Measurements from ENCODE around the gene UBE2G1.
"Not testable (repeated sequence)": the region's sequence is repeated elsewhere in the genome, so short reads cannot be mapped to it uniquely, and the experiment has no call there.

Gene UBE2G1

DNA sequence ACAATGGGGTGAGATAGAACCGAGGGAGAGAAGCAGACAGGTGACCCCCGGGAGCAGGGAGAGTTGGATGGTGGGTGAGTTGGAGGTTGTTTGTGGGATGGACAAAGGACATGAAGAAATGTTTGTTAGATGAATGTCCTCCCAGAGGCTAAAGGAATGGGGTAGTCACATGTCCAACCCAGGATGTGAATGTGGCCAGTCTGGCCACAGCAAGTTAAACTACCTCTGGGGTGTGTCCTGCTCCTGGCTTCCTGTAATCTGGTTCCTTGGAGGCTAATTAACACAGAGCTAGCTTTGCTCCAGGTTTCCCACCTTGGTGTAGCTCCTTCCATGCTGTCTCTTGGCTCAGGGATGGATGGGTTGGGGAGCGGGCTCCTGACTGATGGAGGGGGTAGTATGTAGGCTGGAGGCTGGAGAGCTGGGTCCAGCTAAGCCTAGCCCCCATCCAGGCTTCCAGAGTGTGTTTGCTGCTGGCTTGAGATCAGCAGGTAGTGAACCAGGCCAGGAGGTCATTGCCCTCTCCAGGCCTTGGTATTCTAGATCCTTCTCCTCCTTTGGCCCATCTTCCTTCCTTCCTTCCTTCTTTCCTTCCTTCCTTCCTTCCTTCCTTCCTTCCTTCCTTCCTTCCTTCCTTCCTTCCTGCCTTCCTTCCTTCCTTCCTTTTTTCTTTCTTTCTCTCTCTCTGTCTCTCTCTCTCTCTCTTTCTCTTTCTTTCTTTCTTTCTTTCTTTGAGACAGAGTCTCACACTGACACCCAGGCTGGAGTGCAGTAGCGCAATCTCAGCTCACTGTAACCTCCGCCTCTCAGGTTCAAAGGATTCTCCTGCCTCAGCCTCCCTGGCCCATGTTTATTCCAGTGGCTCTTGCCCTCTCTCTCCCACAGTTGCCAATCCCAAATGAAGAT, 28.0 kb upstream of the UBE2G1 start:
- Histone ChIP-seq H3K4me1 (ENCODE audit: insufficient read depth, low read length) (peaks cover 20% of the 10 kb centered on the region), H3K27me3 (ENCODE audit: insufficient read depth, low read length) (no peaks in the 10 kb centered on the region), H3K9me3 (ENCODE audit: insufficient read depth, low read depth, low read length) (no peaks in the 10 kb centered on the region), H3K9ac (ENCODE audit: low read depth, low read length) (no peak overlapping the region), H3K27ac (ENCODE audit: low read depth, low read length) (no peak overlapping the region; the same call in 1 of the 2 replicates), H3K36me3 (ENCODE audit: insufficient read depth, low read length) (no peaks in the 10 kb centered on the region), H3K4me3 (ENCODE audit: low read length) (no peak overlapping the region)
- 89% methylated on average over 5 of the region's 5 CpGs for WGBS

GRCh38 chr17:4393806-4394205, 27.3 kb upstream of the UBE2G1 start:
- H3K9ac ChIP-seq (ENCODE audit: low read depth, low read length) = no peak overlapping the region

GRCh38 chr17:4389079-4389478, 22.6 kb upstream of the UBE2G1 start:
- H3K36me3 ChIP-seq (ENCODE audit: insufficient read depth, low read length) = no peaks in the 10 kb centered on the region
- H3K27me3 ChIP-seq (ENCODE audit: insufficient read depth, low read length) = no peaks in the 10 kb centered on the region
- H3K4me3 ChIP-seq (ENCODE audit: low read length) = no peak overlapping the region
- peaks cover 16% of the 10 kb centered on the region for H3K4me1 ChIP-seq (ENCODE audit: insufficient read depth, low read length)
- peak overlapping the region; percentile 46; the same call in 1 of the 2 replicates for H3K27ac ChIP-seq (ENCODE audit: low read depth, low read length)
- 74% methylated on average over 8 of the region's 8 CpGs for whole genome bisulfite sequencing
- H3K9ac ChIP-seq (ENCODE audit: low read depth, low read length) = no peak overlapping the region
- no peaks in the 10 kb centered on the region for H3K9me3 ChIP-seq (ENCODE audit: insufficient read depth, low read depth, low read length)

More at GRCh38 chr17:4393806-4394205, 27.3 kb upstream of the UBE2G1 start:
- 67% methylated on average over 7 of the region's 7 CpGs for WGBS
- no peaks in the 10 kb centered on the region for H3K9me3 ChIP-seq (ENCODE audit: insufficient read depth, low read depth, low read length)
- no peak overlapping the region for H3K27ac ChIP-seq (ENCODE audit: low read depth, low read length)
- peaks cover 27% of the 10 kb centered on the region for H3K4me1 ChIP-seq (ENCODE audit: insufficient read depth, low read length)
- H3K4me3 ChIP-seq (ENCODE audit: low read length) = no peak overlapping the region
- no peaks in the 10 kb centered on the region for H3K27me3 ChIP-seq (ENCODE audit: insufficient read depth, low read length)
- H3K36me3 ChIP-seq (ENCODE audit: insufficient read depth, low read length) = no peaks in the 10 kb centered on the region

DNA sequence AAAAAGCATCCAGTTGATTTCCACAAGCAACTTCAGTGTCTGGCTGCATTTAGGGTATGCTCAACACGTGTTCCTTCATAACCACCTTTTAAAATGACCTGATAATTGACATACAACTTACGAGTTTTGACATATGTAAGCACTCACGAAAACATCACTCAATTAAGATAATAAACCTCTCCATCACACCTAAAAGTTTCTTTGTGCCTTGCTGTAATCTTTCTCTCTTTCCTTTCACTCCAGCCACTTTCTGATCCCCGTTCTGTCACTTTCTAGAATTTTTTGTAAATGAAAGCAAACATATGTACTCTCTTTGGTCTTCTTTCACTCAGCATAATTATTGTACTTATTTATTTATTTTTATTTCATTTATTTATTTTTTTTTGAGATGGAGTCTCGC, 20.7 kb upstream of the UBE2G1 start:
- Histone ChIP-seq H3K36me3 (ENCODE audit: insufficient read depth, low read length) (no peaks in the 10 kb centered on the region), H3K4me1 (ENCODE audit: insufficient read depth, low read length) (peaks cover 10% of the 10 kb centered on the region), H3K27ac (ENCODE audit: low read depth, low read length) (no peak overlapping the region), H3K4me3 (ENCODE audit: low read length) (no peak overlapping the region), H3K27me3 (ENCODE audit: insufficient read depth, low read length) (no peaks in the 10 kb centered on the region), H3K9me3 (ENCODE audit: insufficient read depth, low read depth, low read length) (no peaks in the 10 kb centered on the region), H3K9ac (ENCODE audit: low read depth, low read length) (no peak overlapping the region)
- WGBS = 94% methylated on average over 5 of the region's 5 CpGs

DNA sequence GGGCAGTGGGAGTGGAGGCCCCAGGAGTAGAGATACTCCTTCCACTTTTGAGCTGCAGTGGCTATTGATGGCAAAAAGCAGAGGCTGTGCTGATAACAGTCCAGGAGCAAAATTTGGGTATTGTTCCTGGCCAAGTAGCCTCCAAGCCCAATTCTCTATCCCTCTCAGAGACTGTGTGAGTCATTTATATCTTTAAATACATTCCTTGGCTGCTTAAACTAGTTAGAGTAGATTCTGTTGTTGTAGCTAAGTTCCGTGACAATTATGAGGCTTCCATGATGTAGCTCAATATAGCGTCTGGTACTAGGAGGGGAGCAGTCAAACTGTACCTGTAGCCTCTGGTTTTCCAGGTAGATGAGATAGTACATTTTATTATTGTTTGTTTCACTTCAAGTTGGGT, 19.9 kb upstream of the UBE2G1 start:
- Histone ChIP-seq H3K27ac (ENCODE audit: low read depth, low read length) (no peak overlapping the region), H3K9ac (ENCODE audit: low read depth, low read length) (no peak overlapping the region)
- 92% methylated on average over 2 of the region's 2 CpGs for WGBS

DNA sequence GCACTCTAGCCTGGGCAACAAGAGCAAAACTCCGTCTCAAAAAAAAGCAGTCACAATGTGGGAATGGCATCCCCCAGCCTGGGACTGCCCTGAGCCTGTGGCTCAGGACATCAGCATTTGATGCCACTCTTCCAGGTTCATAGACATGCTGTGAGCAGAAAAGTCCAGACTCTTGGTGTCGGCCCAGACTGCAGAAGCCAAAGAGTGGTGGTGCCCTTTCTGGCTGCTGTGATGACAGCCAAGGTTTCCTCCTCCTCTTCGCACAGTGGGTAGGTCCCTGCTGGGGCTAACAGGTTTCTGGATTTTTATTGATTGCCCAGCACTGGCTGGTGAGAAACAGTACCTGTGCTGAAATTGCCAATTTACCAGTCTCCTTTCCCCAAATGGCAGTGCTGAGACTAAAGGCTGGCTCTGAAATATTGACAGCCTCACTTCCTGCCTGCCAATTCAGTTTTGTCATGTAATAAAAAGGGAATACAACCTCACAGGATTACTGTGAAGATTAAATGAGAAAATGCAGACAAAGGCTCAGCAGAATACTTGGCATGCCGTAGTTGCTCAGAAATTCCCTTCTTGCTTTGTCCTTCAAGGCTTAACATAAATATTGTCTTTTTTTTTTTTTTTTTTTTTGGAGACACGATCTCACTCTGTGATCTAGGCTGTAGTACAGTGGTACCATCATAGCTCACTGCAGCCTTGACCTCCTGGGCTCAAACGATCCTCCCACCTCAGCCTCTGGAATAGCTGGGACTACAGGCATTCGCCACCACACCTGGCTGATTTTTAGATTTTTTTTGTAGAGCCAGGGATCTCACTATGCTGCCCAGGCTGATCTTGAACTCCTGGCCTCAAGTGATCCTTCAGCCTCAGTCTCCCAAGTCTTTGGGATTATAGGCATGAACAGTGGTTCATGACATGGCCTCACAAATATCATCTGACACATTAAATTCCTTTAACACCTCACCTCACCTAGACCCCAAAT, 15.5 kb upstream of the UBE2G1 start:
- H3K4me1 ChIP-seq (ENCODE audit: insufficient read depth, low read length) = no peaks in the 10 kb centered on the region
- no peaks in the 10 kb centered on the region for H3K36me3 ChIP-seq (ENCODE audit: insufficient read depth, low read length)
- no peak overlapping the region; the same call in 1 of the 2 replicates for H3K27ac ChIP-seq (ENCODE audit: low read depth, low read length)
- 83% methylated on average over 7 of the region's 7 CpGs for WGBS
- no peaks in the 10 kb centered on the region for H3K9me3 ChIP-seq (ENCODE audit: insufficient read depth, low read depth, low read length)
- H3K27me3 ChIP-seq (ENCODE audit: insufficient read depth, low read length) = no peaks in the 10 kb centered on the region
- H3K9ac ChIP-seq (ENCODE audit: low read depth, low read length) = no peak overlapping the region
- H3K4me3 ChIP-seq (ENCODE audit: low read length) = no peak overlapping the region

More for the DNA sequence above, 19.9 kb upstream of the UBE2G1 start:
- Histone ChIP-seq H3K4me3 (ENCODE audit: low read length) (no peak overlapping the region), H3K27me3 (ENCODE audit: insufficient read depth, low read length) (no peaks in the 10 kb centered on the region), H3K9me3 (ENCODE audit: insufficient read depth, low read depth, low read length) (no peaks in the 10 kb centered on the region), H3K4me1 (ENCODE audit: insufficient read depth, low read length) (peaks cover 10% of the 10 kb centered on the region), H3K36me3 (ENCODE audit: insufficient read depth, low read length) (no peaks in the 10 kb centered on the region)

DNA sequence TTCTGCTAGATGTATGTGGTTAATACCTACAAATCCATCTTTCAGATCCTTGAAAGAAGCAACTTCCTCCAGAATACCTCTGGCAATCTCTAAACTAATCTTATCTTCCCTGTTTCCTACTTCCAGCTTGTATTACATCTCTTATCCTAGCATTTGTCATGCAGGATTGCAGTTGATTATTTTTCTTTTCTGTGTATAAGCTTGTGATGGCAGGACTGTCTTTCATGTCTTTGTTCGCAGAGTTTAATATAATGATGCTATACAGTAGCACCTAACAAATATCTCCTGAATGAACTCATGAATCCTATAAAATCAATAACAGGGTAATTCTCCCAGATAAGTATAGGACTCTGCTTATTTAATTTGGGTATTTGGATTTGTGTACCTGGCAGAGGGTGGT, 12.2 kb upstream of the UBE2G1 start:
- no peaks in the 10 kb centered on the region for H3K36me3 ChIP-seq (ENCODE audit: insufficient read depth, low read length)
- no CpG with 5 or more reads among the region's 1 CpG for whole genome bisulfite sequencing
- no peak overlapping the region for H3K4me3 ChIP-seq (ENCODE audit: low read length)
- no peak overlapping the region for H3K27ac ChIP-seq (ENCODE audit: low read depth, low read length)
- no peaks in the 10 kb centered on the region for H3K9me3 ChIP-seq (ENCODE audit: insufficient read depth, low read depth, low read length)
- H3K27me3 ChIP-seq (ENCODE audit: insufficient read depth, low read length) = no peaks in the 10 kb centered on the region
- no peak overlapping the region for H3K9ac ChIP-seq (ENCODE audit: low read depth, low read length)
- H3K4me1 ChIP-seq (ENCODE audit: insufficient read depth, low read length) = no peaks in the 10 kb centered on the region

- H3K27ac ChIP-seq (ENCODE audit: low read depth, low read length); H3K27me3 ChIP-seq (ENCODE audit: insufficient read depth, low read length); H3K36me3 ChIP-seq (ENCODE audit: insufficient read depth, low read length); H3K9me3 ChIP-seq (ENCODE audit: insufficient read depth, low read depth, low read length); H3K4me3 ChIP-seq (ENCODE audit: low read length); H3K4me1 ChIP-seq (ENCODE audit: insufficient read depth, low read length); H3K9ac ChIP-seq (ENCODE audit: low read depth, low read length): not testable (repeated sequence)
- WGBS = 96% methylated on average over 7 of the region's 7 CpGs
These were observed 10.8 kb upstream of the UBE2G1 start for GRCh38 chr17:4377247-4377646.

DNA sequence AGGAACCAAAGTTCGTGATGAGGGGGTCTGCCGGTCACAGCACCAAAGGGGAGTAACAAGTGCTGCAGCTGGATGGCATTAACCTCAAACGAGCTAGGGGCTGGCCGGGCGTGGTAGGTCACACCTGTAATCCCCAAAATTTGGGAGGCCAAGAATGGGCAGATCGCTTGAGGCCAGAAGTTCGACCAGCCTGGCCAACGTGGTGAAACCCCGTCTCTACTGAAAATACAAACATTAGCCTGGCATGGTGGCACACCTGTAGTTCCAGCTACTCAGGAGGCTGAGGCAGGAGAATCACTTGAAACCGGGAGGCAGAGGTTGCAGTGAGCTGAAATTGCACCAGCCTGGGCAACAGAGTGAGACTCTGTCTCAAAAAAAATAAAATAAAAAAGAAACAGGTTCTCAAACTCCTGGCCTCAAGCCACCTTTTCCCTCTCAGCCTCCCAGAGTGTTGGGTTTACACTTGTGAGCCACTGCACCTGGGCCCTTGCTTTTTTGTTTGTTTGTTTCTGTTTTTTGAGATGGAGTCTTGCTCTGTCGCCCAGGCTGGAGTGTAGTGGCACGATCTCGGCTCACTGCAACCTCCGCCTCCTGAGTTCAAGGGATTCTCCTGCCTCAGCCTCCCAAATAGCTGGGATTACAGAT, 9.4 kb upstream of the UBE2G1 start:
- H3K27me3 ChIP-seq (ENCODE audit: insufficient read depth, low read length); H3K36me3 ChIP-seq (ENCODE audit: insufficient read depth, low read length); H3K4me3 ChIP-seq (ENCODE audit: low read length); H3K27ac ChIP-seq (ENCODE audit: low read depth, low read length); H3K9me3 ChIP-seq (ENCODE audit: insufficient read depth, low read depth, low read length); H3K4me1 ChIP-seq (ENCODE audit: insufficient read depth, low read length); H3K9ac ChIP-seq (ENCODE audit: low read depth, low read length): not testable (repeated sequence)
- 95% methylated on average over 14 of the region's 14 CpGs for WGBS

GRCh38 chr17:4375039-4375748, 8.7 kb upstream of the UBE2G1 start:
- H3K27ac ChIP-seq (ENCODE audit: low read depth, low read length) = no peak overlapping the region
- H3K36me3 ChIP-seq (ENCODE audit: insufficient read depth, low read length) = no peaks in the 10 kb centered on the region
- H3K27me3 ChIP-seq (ENCODE audit: insufficient read depth, low read length) = no peaks in the 10 kb centered on the region
- H3K4me1 ChIP-seq (ENCODE audit: insufficient read depth, low read length) = no peaks in the 10 kb centered on the region
- 80% methylated on average over 7 of the region's 7 CpGs for WGBS
- no peak overlapping the region for H3K9ac ChIP-seq (ENCODE audit: low read depth, low read length)
- H3K4me3 ChIP-seq (ENCODE audit: low read length) = no peak overlapping the region
- H3K9me3 ChIP-seq (ENCODE audit: insufficient read depth, low read depth, low read length) = no peaks in the 10 kb centered on the region

Data from HUES64 (cell line).